Measurements from ENCODE around the gene CSNK1D. TPM values are rescaled to one million over a fixed set of nuclear protein-coding genes. Genes with fewer than 3 reads are reported as not detected.
A peak's percentile ranks its signal among the peaks of the same experiment; 100 is the strongest.

CSNK1D gene
- total and polyA plus RNA-seq, 10 of the 15 experiments (the other 5 are each of a cell fraction or from before 2014, with no cell fraction given): 5.7 to 105 (median 58.1) TPM

DNA sequence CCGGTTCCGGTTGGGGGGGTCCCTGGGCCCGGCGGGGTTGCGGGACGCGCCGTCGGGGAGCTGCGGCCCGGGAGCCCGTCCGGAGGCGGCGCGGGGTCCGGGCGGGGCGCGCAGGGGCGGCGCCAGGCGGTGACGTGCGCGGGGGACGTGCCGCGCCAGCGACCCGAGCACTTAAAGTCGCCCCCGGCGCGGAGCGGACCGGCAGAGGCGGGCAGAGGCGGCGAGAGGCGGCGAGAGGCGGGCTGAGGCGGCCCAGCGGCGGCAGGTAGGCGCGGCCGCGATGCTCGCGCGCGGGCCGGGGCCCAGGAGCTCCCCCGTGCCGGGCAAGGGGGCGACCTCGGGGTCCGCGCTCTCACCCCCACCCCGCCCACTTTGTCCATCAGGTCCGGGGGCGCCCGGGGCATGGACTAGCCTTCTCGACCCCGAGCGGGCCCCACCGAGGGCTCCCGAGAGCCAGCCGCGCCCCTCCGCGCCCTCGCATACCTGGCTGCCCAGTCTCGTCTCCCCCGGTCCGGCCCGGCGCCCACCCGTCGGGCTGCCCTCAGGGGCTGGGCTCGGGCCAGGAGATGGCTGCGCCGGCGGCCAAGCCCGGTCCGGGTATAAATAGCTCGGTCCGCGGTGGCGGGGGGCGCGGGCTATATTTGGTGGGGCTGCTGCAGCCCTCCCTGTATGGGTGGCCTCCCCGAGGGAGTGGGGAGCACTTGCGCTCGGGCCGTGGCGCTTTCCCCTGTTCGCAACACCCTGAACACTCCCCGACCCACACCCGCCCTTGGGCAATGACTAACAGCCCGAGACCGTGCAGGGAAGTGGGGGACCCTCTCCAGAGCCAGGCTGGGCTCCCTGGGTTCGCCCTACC is 44.4 kb downstream of the CSNK1D start, which contains the start of gene SLC16A3:
TSS of gene SLC16A3 (plus strand) at position 201 of the 856 bp plus-strand sequence. CDS start 6,967 bp downstream, outside the sequence.
- H3K4me3 ChIP-seq: peak within 1 kb of the TSS; percentile 99
- TF ChIP-seq PAX5 (IDR thresholded peaks at IDR 0.05; ENCODE audit: borderline replicate concordance, low read depth, low read length) (no peak), IKZF1 (conservative IDR thresholded peaks at IDR 0.05) (peak; percentile 44), CREB1 (IDR thresholded peaks at IDR 0.05; ENCODE audit: low read depth) (peak; percentile 76), RB1 (IDR thresholded peaks at IDR 0.05; ENCODE audit: borderline replicate concordance) (peak; percentile 44; the same call in 1 of the 2 replicates), GATAD2B (conservative IDR thresholded peaks at IDR 0.05; ENCODE audit: low read depth) (peak; percentile 28; the same call in 1 of the 2 replicates), HDAC6 (IDR thresholded peaks at IDR 0.05; ENCODE audit: unreplicated experiment) (peak; percentile 54), FOS (IDR thresholded peaks at IDR 0.05; ENCODE audit: borderline replicate concordance, extremely low read depth, insufficient read length) (no peak), ZNF217 (IDR thresholded peaks at IDR 0.05) (no peak), POLR2AphosphoS2 (IDR thresholded peaks at IDR 0.05; ENCODE audit: low read depth, low read length) (peak; percentile 96), MEF2A (IDR thresholded peaks at IDR 0.05; ENCODE audit: insufficient read depth, low read depth, low read length) (0 out of 2 replicates have a peak, but pooled peaks have one; percentile 14), PBX3 (IDR thresholded peaks at IDR 0.05; ENCODE audit: insufficient replicate concordance, low read depth, low read length) (peak; percentile 15), ZBED1 (IDR thresholded peaks at IDR 0.05; ENCODE audit: borderline replicate concordance) (no peak), WRNIP1 (IDR thresholded peaks at IDR 0.05; ENCODE audit: borderline replicate concordance, low read depth, low read length) (no peak), TCF3 (IDR thresholded peaks at IDR 0.05; ENCODE audit: borderline replicate concordance, insufficient read depth, low read depth, low read length) (peak; percentile 92), NKRF (conservative IDR thresholded peaks at IDR 0.05) (peak; percentile 69), CHD2 (IDR thresholded peaks at IDR 0.05; ENCODE audit: borderline replicate concordance, low read depth, low read length) (no peak), MEF2B (IDR thresholded peaks at IDR 0.05; ENCODE audit: partially characterized antibody, poor library complexity, severe bottlenecking) (no peak)

More for the DNA sequence above, 44.4 kb downstream of the CSNK1D start, which contains the start of gene SLC16A3:
- peaks cover 20% of the 10 kb centered on the region for H3K4me1 ChIP-seq (ENCODE audit: control insufficient read depth, insufficient read depth, low read length)
- DNase-seq (ENCODE audit: low read depth, low spot score): no peak
- no TSS peak for BruUV-seq (replicated peaks)
- ATAC-seq: peak; percentile 58
- no peaks in the 10 kb centered on the region for H3K9me3 ChIP-seq (replicated peaks; ENCODE audit: control insufficient read depth, insufficient read depth, low read length)
- H3K27me3 ChIP-seq (replicated peaks in 1 of 2; ENCODE audit: control insufficient read depth in 2 of 2, insufficient read depth in 2 of 2, low read length in 1 of 2): no peaks in the 10 kb centered on the region
- ChIA-PET RAD21 (ENCODE audit: unreplicated experiment) (interaction anchor here (1.5 kb wide), 1 partner anchor 72 kb away, joined by 5 read pairs; no protein-coding TSS in a partner anchor), SMC1A (ENCODE audit: uncharacterized antibody, unreplicated experiment) (interaction anchor here (0.7 to 1.8 kb wide), 3 partner anchors 16 to 69 kb away, joined by 3 to 10 read pairs (median 3); no protein-coding TSS in a partner anchor), CTCF (interaction anchor here (0.8 to 1.2 kb wide), 2 partner anchors 23 to 68 kb away, joined by 3 read pairs; no protein-coding TSS in a partner anchor), POLR2A (interaction anchor here (1.0 to 3.9 kb wide), 11 partner anchors 9 to 192 kb away, joined by 3 to 17 read pairs (median 6); partner anchors contain the start of gene DCXR)
- in situ Hi-C loops (cut with MboI): no loop called here
- H2AFZ ChIP-seq (ENCODE audit: control insufficient read depth, low read depth, low read length): peak within 1 kb of the TSS; percentile 71
- H3K9ac ChIP-seq (ENCODE audit: control insufficient read depth, insufficient read depth, low read length): peak within 1 kb of the TSS; percentile 85
- WGBS (ENCODE audit: insufficient coverage, insufficient replicate concordance, low lambda C conversion rate, missing lambda C conversion rate): under 1% methylated on average over 80 of the region's 105 CpGs
- intact Hi-C loops (cut with micrococcal nuclease; ENCODE audit: unreplicated experiment): loop anchor here (2.0 kb wide), 1 partner anchor 16 kb away; the partner anchor contains the start of gene CCDC57
- peak within 1 kb of the TSS; percentile 95 for H3K4me2 ChIP-seq (ENCODE audit: control insufficient read depth, insufficient read depth)
- no peaks in the 10 kb centered on the region for H4K20me1 ChIP-seq (ENCODE audit: control insufficient read depth, insufficient read depth)
- no peak for FAIRE-seq
- H3K36me3 ChIP-seq (ENCODE audit: control insufficient read depth in 2 of 2, insufficient read depth in 2 of 2, low read length in 1 of 2): no peaks in the 10 kb centered on the region; a peak in 2 of 4 replicates
- H3K79me2 ChIP-seq (ENCODE audit: control insufficient read depth, insufficient read depth, low read length): peaks cover 56% of the 10 kb centered on the region
- peak within 1 kb of the TSS; percentile 83 for H3K27ac ChIP-seq (ENCODE audit: control insufficient read depth, insufficient read depth)

Data from GM12878 (cell line).